SU-DHL-6 (cell line): ENCODE measurements around the gene CAB39.

Experiments
- H2AFZ ChIP-seq: fragments of 200-600 bp; sonication (generic); 2 replicates; pipeline ENCODE4 v1.6.1; 2014; ENCODE audit warnings: low read depth, mild to moderate bottlenecking, moderate library complexity, mixed read lengths, antibody characterized with exemption, low read length; ENCODE audit not compliant: severe bottlenecking
- H3F3A ChIP-seq: fragments of 200-600 bp; shearing (Covaris generic); 2 replicates; pipeline ENCODE4 v1.6.0; 2016; ENCODE audit warnings: antibody characterized with exemption, mild to moderate bottlenecking; ENCODE audit not compliant: insufficient read depth
- H3K27ac ChIP-seq: fragments of 200-600 bp; sonication (generic); 2 replicates; pipeline ENCODE4 v1.5.1; 2016; ENCODE audit warnings: low read depth, mild to moderate bottlenecking, low read length, moderate library complexity, mixed read lengths
- H3K27me3 ChIP-seq: fragments of 200-600 bp; sonication (generic), shearing (Covaris generic); 2 replicates; pipeline ENCODE4 v1.6.0; 2014; ENCODE audit warnings: mild to moderate bottlenecking, low read length
- H3K36me3 ChIP-seq: fragments of 200-600 bp; sonication (generic); 2 replicates; pipeline ENCODE4 v1.6.1; 2014; ENCODE audit warnings: mild to moderate bottlenecking, low read length, mixed read lengths
- H3K4me2 ChIP-seq: fragments of 300-600, 200-600 bp; shearing (Covaris generic), sonication (generic); 2 replicates; pipeline ENCODE4 v1.6.0; 2014; ENCODE audit warnings: low read length, low read depth, mild to moderate bottlenecking; ENCODE audit not compliant: poor library complexity, severe bottlenecking
- H3K4me3 ChIP-seq: fragments of 200-600 bp; sonication (generic); 2 replicates; pipeline ENCODE4 v1.5.1; 2014; ENCODE audit warnings: antibody characterized with exemption, low read length, mild to moderate bottlenecking, mixed read lengths; ENCODE audit not compliant: insufficient read depth, poor library complexity, severe bottlenecking
- H3K79me2 ChIP-seq: fragments of 200-600 bp; sonication (generic); 2 replicates; pipeline ENCODE4 v1.6.1; 2014; ENCODE audit warnings: mild to moderate bottlenecking, low read length, moderate library complexity; ENCODE audit not compliant: insufficient read depth
- H3K9ac ChIP-seq: fragments of 200-600 bp; sonication (generic); 2 replicates; pipeline ENCODE4 v1.7.0; 2014; ENCODE audit warnings: mild to moderate bottlenecking, low read length
- H3K9me2 ChIP-seq: fragments of 200-600 bp; sonication (generic); replicated peaks from 2 replicates; pipeline ENCODE4 v1.6.1; 2014; ENCODE audit warnings: low read length; ENCODE audit not compliant: insufficient read depth
- H3K9me3 ChIP-seq: fragments of 200-600 bp; sonication (generic); 2 replicates; pipeline ENCODE4 v1.6.1; 2014; ENCODE audit warnings: low read length, mixed read lengths; ENCODE audit not compliant: insufficient read depth
- H4K20me1 ChIP-seq: fragments of 200-600 bp; sonication (generic); 2 replicates; pipeline ENCODE4 v1.6.1; 2014; ENCODE audit warnings: low read depth, mild to moderate bottlenecking, antibody characterized with exemption, low read length, moderate library complexity, mixed read lengths
- CTCF ChIP-seq: fragments of 200-600 bp; sonication (generic); IDR thresholded peaks from one replicate; pipeline ENCODE4 v1.5.1; 2017; ENCODE audit warnings: antibody characterized with exemption, mild to moderate bottlenecking, low read length, moderate library complexity; ENCODE audit not compliant: insufficient read depth, poor library complexity, severe bottlenecking
- EZH2phosphoT487 ChIP-seq: fragments of 200-600 bp; sonication (generic), shearing (Covaris generic); conservative IDR thresholded peaks from 2 replicates; pipeline ENCODE4 v1.6.1; 2018; ENCODE audit warnings: mild to moderate bottlenecking, antibody characterized with exemption, low read length, moderate library complexity, mixed read lengths

The CAB39 gene

GRCh38 chr2:230737300-230737699 lies 24.7 kb downstream of the CAB39 start:
- H3K36me3 ChIP-seq: peaks cover 4% of the 10 kb centered on the region; the same call in 1 of the 2 replicates
- no peaks in the 10 kb centered on the region for H3K27me3 ChIP-seq
- no peak overlapping the region for H3K9ac ChIP-seq
- no peak overlapping the region for H2AFZ ChIP-seq
- no peak for TF ChIP-seq EZH2phosphoT487
- TF ChIP-seq CTCF: no peak
- H3K4me3 ChIP-seq: no peak overlapping the region
- H4K20me1 ChIP-seq: peaks cover 10% of the 10 kb centered on the region
- H3K79me2 ChIP-seq: peaks cover 97% of the 10 kb centered on the region
- 0 out of 2 replicates have a peak overlapping the region, but pooled peaks have one; percentile 5 for H3K27ac ChIP-seq
- peak overlapping the region; percentile 20 for H3K4me2 ChIP-seq
- no peaks in the 10 kb centered on the region for H3K9me3 ChIP-seq
- no peaks in the 10 kb centered on the region for H3K9me2 ChIP-seq
- 0 out of 2 replicates have a peak, but pooled peaks cover 5% of the 10 kb centered on the region for H3F3A ChIP-seq

GRCh38 chr2:230737791-230738226 lies 25.2 kb downstream of the CAB39 start:
- Histone ChIP-seq H3K9me3 (no peaks in the 10 kb centered on the region), H3K9me2 (no peaks in the 10 kb centered on the region), H3F3A (0 out of 2 replicates have a peak, but pooled peaks cover 5% of the 10 kb centered on the region), H3K27me3 (no peaks in the 10 kb centered on the region), H4K20me1 (peaks cover 10% of the 10 kb centered on the region), H3K4me3 (no peak overlapping the region), H3K79me2 (peaks cover 97% of the 10 kb centered on the region), H2AFZ (no peak overlapping the region), H3K36me3 (peaks cover 4% of the 10 kb centered on the region; the same call in 1 of the 2 replicates), H3K4me2 (no peak overlapping the region), H3K27ac (no peak overlapping the region), H3K9ac (no peak overlapping the region)
- TF ChIP-seq CTCF (no peak), EZH2phosphoT487 (no peak)

- Histone ChIP-seq H3K27me3 (no peaks in the 10 kb centered on the region), H3K9me3 (no peaks in the 10 kb centered on the region), H3K79me2 (peaks cover 97% of the 10 kb centered on the region), H2AFZ (no peak overlapping the region), H3K4me2 (no peak overlapping the region), H3K9ac (no peak overlapping the region), H3F3A (0 out of 2 replicates have a peak, but pooled peaks cover 5% of the 10 kb centered on the region), H3K36me3 (peaks cover 5% of the 10 kb centered on the region; the same call in 1 of the 2 replicates), H3K4me3 (no peak overlapping the region), H3K9me2 (no peaks in the 10 kb centered on the region), H4K20me1 (peaks cover 10% of the 10 kb centered on the region), H3K27ac (peak overlapping the region; percentile 25; the same call in 1 of the 2 replicates)
- TF ChIP-seq CTCF (no peak), EZH2phosphoT487 (no peak)
Observed at GRCh38 chr2:230738391-230738811, 25.8 kb downstream of the CAB39 start.
